HFFc6 (cell line): Measurements from ENCODE around the gene TYROBP. TPM values are rescaled to one million over a fixed set of nuclear protein-coding genes. Genes with fewer than 3 reads are reported as not detected.

Source experiments
- DNase-seq: peaks from one replicate; pipeline ENCODE4 v3.0.0-alpha.2; 2018
- H3K27ac Mint-ChIP-seq: 2 replicates; pipeline ENCODE4 v1.8.0; 2020; ENCODE audit warnings: mild to moderate bottlenecking, mixed read lengths
- H3K27me3 Mint-ChIP-seq: 2 replicates; pipeline ENCODE4 v1.8.0; 2021; ENCODE audit warnings: mild to moderate bottlenecking, moderate library complexity, mixed read lengths; ENCODE audit not compliant: insufficient read depth
- H3K36me3 Mint-ChIP-seq: 2 replicates; pipeline ENCODE4 v1.8.0; 2021; ENCODE audit warnings: low read depth, mixed read lengths
- H3K4me1 Mint-ChIP-seq: 2 replicates; pipeline ENCODE4 v1.8.0; 2020; ENCODE audit warnings: low read depth, mixed read lengths
- H3K4me3 Mint-ChIP-seq: 2 replicates; pipeline ENCODE4 v1.8.0; 2020; ENCODE audit warnings: mild to moderate bottlenecking, moderate library complexity, mixed read lengths
- H3K9me3 Mint-ChIP-seq: 2 replicates; pipeline ENCODE4 v1.8.0; 2020; ENCODE audit warnings: mild to moderate bottlenecking, mixed read lengths
- total RNA-seq, 6 experiments: library from RNA; stranded (reverse); fragmentation: NEBNext Ultra II Directional; extraction: Animal tissue kit (Norgen Biotek cat#: 25700); gene quantifications; 2 replicates in 1 of 6; 3 replicates in 5 of 6; pipeline ENCODE4 v1.2.3, GENCODE V29; 2021
- TF ChIP-seq, protein P1 (sequence below): fragments of 200-600 bp; sonication (generic); IDR thresholded peaks from 2 replicates; pipeline ENCODE4 v1.5.0; 2021; ENCODE audit warnings: antibody characterized with exemption, mild to moderate bottlenecking

The TYROBP gene
- total RNA-seq, 6 experiments from 2014 or later = not detected

GRCh38 chr19:35889370-35890112 is 18.6 kb downstream of the TYROBP start:
- no peaks in the 10 kb centered on the region for H3K9me3 Mint-ChIP-seq
- no peaks in the 10 kb centered on the region; the same call in 1 of the 2 replicates for H3K27me3 Mint-ChIP-seq
- no peak overlapping the region for H3K4me3 Mint-ChIP-seq
- 0 out of 2 replicates have a peak, but pooled peaks cover 6% of the 10 kb centered on the region for H3K4me1 Mint-ChIP-seq
- peaks cover 39% of the 10 kb centered on the region for H3K36me3 Mint-ChIP-seq
- DNase-seq = no peak
- TF ChIP-seq, protein P1, sequence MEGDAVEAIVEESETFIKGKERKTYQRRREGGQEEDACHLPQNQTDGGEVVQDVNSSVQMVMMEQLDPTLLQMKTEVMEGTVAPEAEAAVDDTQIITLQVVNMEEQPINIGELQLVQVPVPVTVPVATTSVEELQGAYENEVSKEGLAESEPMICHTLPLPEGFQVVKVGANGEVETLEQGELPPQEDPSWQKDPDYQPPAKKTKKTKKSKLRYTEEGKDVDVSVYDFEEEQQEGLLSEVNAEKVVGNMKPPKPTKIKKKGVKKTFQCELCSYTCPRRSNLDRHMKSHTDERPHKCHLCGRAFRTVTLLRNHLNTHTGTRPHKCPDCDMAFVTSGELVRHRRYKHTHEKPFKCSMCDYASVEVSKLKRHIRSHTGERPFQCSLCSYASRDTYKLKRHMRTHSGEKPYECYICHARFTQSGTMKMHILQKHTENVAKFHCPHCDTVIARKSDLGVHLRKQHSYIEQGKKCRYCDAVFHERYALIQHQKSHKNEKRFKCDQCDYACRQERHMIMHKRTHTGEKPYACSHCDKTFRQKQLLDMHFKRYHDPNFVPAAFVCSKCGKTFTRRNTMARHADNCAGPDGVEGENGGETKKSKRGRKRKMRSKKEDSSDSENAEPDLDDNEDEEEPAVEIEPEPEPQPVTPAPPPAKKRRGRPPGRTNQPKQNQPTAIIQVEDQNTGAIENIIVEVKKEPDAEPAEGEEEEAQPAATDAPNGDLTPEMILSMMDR = no peak
- no peak overlapping the region for H3K27ac Mint-ChIP-seq

DNA sequence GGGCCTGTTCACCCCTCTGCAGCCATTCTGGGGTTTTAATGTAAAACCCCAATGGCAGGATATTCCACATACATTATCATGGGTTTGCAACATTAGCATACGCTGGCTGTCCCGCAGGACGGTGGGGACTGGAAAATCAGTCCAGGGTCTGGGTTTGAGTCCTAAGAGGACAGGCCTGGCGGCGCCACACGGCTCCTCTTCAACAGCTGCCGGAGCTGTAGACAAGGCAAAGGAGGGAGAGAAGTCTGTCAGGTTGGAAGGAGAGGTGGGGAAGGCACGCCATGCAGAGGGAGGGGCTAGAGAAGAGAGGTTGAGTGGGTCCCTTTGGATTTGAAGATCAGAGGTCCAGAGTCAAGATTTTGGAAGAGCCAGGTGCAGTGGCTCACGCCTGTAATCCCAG is 19.7 kb downstream of the TYROBP start:
- H3K9me3 Mint-ChIP-seq = no peaks in the 10 kb centered on the region
- 0 out of 2 replicates have a peak, but pooled peaks cover 6% of the 10 kb centered on the region for H3K4me1 Mint-ChIP-seq
- peaks cover 39% of the 10 kb centered on the region for H3K36me3 Mint-ChIP-seq
- no peaks in the 10 kb centered on the region; the same call in 1 of the 2 replicates for H3K27me3 Mint-ChIP-seq
- no peak overlapping the region for H3K4me3 Mint-ChIP-seq
- no peak overlapping the region for H3K27ac Mint-ChIP-seq
- no peak for DNase-seq
- TF ChIP-seq, protein P1 = no peak

DNA sequence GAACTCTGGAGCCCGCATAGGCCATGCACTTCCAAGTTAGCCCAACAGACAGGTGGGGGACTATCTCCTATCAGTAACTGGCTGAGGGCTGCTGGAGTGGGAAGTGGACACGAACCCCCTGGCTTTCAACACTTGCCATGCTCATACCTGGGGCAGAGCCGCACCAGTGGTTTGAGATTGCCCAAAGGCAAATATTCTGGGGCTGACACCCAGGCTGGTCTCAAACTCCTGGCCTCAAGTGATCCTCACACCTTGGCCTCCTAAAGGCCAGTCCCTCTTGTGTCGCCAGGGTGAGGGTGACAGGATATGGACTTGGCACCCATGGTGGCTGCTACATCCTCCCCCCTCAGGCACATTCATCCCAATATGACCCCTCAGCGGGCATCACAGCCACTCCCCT is 20.9 kb downstream of the TYROBP start:
- H3K4me3 Mint-ChIP-seq = no peak overlapping the region

DNA sequence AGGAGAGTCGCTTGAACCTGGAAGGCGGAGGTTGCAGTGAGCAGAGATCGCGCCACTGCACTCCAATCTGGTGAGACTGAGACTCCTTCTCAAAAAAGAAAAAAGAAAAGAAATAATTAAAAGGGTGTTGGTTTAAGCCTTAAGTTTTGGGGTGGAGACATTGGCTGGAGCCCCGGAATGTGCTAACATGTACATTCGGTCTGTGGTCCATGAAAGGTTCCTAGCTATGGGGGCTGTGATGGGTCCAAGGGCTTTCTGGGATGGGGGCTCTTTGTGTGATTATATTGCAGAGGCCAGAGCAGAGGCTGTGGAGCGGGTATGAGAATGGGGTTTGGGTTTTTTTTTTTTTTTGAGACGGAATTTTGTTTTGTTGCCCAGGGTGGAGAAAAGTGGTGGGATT is 22.2 kb downstream of the TYROBP start:
- no peak overlapping the region for H3K27ac Mint-ChIP-seq
- peaks cover 28% of the 10 kb centered on the region for H3K36me3 Mint-ChIP-seq
- no peak for DNase-seq
- no peaks in the 10 kb centered on the region for H3K9me3 Mint-ChIP-seq
- H3K4me3 Mint-ChIP-seq = no peak overlapping the region
- H3K27me3 Mint-ChIP-seq = no peaks in the 10 kb centered on the region
- TF ChIP-seq, protein P1 = no peak
- H3K4me1 Mint-ChIP-seq = no peaks in the 10 kb centered on the region

More for the DNA sequence above, 20.9 kb downstream of the TYROBP start:
- H3K27ac Mint-ChIP-seq = no peak overlapping the region
- DNase-seq = no peak
- H3K9me3 Mint-ChIP-seq = no peaks in the 10 kb centered on the region
- H3K4me1 Mint-ChIP-seq = no peaks in the 10 kb centered on the region
- no peaks in the 10 kb centered on the region for H3K27me3 Mint-ChIP-seq
- H3K36me3 Mint-ChIP-seq = peaks cover 28% of the 10 kb centered on the region
- TF ChIP-seq, protein P1 = no peak

GRCh38 chr19:35885225-35885738 is 22.8 kb downstream of the TYROBP start:
- H3K4me3 Mint-ChIP-seq = no peak overlapping the region
- H3K9me3 Mint-ChIP-seq = no peaks in the 10 kb centered on the region
- TF ChIP-seq, protein P1 = no peak
- H3K27ac Mint-ChIP-seq = no peak overlapping the region
- H3K4me1 Mint-ChIP-seq = no peaks in the 10 kb centered on the region
- no peaks in the 10 kb centered on the region for H3K27me3 Mint-ChIP-seq
- DNase-seq = no peak
- H3K36me3 Mint-ChIP-seq = peaks cover 27% of the 10 kb centered on the region
